GM12874 (cell line): Measurements from ENCODE around the gene CASP3.

Source experiments
- TF ChIP-seq, protein P1 (sequence below): IDR thresholded peaks from 2 replicates; pipeline ENCODE4 v1.5.1; 2011; ENCODE audit warnings: low read depth, mild to moderate bottlenecking, control low read depth, low read length, moderate library complexity; ENCODE audit not compliant: insufficient read depth

Gene CASP3

DNA sequence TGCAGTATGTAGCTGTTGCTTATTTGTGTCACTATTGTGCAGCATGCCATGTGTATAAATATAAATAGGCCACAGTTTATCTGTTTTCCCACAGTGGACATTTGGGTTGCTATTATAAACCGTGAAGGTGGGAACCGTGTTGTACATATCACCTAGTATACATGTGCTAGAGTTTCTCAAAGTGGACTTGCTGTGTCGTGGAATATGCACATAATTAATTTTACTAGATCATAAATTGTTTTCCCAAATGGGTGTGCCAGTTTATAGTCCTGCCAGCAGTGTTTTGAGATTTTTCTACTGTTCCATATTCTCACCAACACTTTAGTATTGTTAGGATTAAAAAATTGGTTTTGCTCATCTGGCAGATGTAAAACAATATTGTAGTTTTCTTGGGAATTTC lies 38.8 kb upstream of the CASP3 start:
- TF ChIP-seq, protein P1, sequence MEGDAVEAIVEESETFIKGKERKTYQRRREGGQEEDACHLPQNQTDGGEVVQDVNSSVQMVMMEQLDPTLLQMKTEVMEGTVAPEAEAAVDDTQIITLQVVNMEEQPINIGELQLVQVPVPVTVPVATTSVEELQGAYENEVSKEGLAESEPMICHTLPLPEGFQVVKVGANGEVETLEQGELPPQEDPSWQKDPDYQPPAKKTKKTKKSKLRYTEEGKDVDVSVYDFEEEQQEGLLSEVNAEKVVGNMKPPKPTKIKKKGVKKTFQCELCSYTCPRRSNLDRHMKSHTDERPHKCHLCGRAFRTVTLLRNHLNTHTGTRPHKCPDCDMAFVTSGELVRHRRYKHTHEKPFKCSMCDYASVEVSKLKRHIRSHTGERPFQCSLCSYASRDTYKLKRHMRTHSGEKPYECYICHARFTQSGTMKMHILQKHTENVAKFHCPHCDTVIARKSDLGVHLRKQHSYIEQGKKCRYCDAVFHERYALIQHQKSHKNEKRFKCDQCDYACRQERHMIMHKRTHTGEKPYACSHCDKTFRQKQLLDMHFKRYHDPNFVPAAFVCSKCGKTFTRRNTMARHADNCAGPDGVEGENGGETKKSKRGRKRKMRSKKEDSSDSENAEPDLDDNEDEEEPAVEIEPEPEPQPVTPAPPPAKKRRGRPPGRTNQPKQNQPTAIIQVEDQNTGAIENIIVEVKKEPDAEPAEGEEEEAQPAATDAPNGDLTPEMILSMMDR = no peak

DNA sequence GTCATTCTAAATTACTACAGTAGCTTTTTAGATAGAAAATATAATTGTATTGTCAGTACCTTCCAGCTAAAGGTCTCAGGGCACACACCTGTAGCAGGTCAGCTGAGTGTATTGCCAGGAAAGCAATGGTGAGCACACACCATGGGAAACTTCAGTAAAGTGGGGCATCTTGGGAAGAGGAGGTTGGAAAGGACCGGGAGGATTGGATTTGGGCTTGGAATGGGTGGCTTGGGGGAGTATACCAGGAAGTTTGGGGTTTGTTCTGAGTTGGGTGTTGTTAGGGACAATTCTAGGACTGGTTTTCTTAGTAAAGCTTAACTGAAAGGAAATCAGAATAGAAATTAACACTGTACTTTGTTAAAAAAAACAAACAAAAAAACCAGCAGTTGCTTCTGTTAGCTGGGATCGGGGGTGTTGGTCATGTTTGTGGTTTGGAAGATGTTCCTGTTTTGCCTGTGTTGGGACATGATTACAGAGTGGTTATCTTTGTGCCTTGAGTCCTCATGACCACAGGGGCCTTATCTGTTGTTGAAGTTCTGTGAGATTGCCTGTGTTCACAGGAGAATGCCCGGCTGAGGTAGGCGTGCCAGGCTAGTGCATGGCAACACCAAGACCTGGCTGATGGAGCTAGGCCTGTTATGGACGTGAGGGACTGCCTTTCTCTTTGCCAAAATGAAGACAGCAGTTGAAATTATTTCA lies 35.4 kb upstream of the CASP3 start:
- TF ChIP-seq, protein P1 = no peak

DNA sequence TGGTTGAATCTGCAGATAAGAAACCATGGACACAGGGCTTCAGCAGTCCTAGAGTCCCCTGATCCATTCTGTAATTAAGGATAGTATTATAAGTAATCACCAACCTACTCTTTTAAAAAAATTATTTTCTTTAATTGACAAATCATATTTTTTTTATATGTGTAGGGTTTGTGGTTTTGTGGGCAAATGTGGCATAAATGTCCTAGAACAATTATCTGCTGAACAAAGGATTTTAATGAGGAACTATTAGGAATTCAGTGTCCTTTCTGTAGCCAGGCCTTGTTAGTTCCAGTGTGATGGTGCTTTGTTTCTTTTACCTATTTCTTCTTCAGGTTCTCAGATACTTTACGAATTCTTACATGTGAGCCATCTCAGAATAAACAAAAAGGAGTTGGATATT lies 32.7 kb upstream of the CASP3 start:
- TF ChIP-seq, protein P1 = no peak

DNA sequence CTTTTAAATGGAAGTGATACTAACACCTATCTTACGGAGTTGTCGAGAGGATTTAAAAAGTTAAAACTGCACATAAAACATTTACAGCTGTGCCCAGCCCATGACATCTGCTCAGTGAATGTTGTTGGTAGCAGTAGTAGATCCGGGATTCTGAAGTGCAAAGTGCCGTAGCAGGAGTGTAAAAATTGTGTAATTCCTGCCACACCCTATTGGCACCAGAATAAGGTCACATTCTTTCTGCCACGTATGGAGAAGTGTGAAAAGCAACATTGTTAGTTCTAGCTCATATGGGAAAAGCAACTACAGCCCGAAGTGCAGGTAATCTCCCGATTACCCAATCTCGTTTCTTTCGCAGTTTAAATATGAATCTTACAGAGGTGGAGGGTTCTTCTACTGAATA lies 31.5 kb upstream of the CASP3 start:
- TF ChIP-seq, protein P1 = no peak

DNA sequence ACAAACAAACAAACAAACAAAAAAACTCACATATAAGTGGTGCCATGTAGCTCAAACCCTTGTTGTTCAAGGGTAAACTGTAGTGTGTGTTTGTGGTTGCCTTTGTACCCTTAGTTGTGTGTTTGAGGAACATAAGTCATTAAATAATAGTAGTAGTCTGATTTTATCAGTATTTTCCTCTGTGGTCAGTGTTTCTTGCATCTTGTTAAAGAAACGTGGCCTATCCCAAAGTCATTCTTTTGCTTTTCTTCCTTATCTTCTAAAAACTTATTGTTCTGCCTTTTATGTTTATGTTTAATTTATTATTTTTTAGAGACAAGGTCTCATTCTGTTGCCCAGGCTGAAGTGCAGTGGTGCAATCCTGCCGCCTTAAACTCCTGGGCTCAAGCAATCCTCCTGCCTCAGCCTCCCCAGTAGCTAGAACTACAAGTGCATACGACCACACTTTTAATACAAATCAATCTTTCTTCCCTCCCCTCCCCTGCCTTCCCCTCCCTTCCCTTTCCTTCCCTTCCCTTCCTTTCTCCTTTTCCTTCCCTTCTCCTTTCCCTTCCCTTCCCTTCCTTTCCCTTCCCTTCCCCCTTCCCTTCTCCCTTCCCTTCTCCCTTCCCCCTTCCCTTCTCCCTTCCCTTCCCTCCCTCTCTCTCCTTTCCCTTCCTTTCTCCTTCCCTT lies 26.7 kb upstream of the CASP3 start:
- TF ChIP-seq, protein P1 = no peak

DNA sequence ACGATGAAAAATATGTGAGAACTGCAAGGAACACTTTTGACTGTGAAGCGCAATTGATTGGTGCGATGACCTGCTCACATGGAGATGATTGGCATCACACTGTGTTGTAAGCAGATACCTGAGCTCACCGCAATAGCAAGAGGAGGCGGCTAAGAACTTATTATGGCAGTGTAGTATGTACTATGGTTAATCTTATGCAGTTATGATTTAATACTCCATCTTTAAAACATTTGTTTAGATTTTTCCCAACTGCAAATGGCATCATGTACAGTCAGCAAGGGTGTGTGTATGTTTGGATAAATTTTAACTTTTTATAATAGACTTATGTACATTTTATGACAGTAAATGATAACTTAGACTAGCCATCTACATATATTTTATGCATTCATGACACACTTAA lies 25.8 kb upstream of the CASP3 start:
- TF ChIP-seq, protein P1 = no peak

DNA sequence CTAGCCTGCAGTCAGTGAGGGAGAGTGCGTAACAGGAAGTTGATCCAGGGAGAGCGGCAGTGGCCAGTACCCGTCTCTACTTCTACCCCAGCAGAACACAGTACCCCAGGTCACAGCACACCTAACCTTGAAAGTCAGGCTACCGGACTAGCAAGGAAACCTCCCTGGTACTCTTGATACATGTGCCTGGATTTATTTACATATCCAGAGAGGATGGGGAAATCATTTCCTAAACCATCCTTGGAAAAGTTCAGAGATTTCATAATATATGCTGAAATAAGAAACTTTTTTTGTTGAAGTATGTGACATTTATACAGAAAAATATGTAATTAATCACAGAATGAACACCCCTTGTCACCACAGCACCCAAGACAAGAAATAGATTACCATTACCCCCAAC lies 24.8 kb upstream of the CASP3 start:
- TF ChIP-seq, protein P1 = no peak
